Stomach (tissue), 4 donors: Measurements from ENCODE around the gene EMC1.

ENCODE experiments used
- CTCF ChIP-seq, 7 experiments: fragments of 450-650 bp in 4 of 7; fragments of 200-600 bp in 3 of 7; sonication (generic) in 3 of 7; IDR thresholded peaks; one replicate each; pipeline ENCODE4 v1.5.1; 2016 to 2019; ENCODE audit warnings: antibody characterized with exemption in 7 of 7, control low read depth in 2 of 7, mild to moderate bottlenecking in 1 of 7
- EP300 ChIP-seq: sonication (generic); formaldehyde crosslinking; IDR thresholded peaks from one replicate; pipeline ENCODE4 v1.6.1; 2017; ENCODE audit warnings: antibody characterized with exemption
- POLR2A ChIP-seq, 4 donors: fragments of 450-650 bp; IDR thresholded peaks; one replicate each; pipeline ENCODE4 v1.6.1; 2016; ENCODE audit warnings: antibody characterized with exemption in 4 of 4, control low read depth in 2 of 4, mild to moderate bottlenecking in 1 of 4, moderate library complexity in 1 of 4
- POLR2AphosphoS5 ChIP-seq, 3 donors: sonication (generic); formaldehyde crosslinking; IDR thresholded peaks; one replicate each; pipeline ENCODE4 v1.6.1; 2016; ENCODE audit warnings: antibody characterized with exemption in 3 of 3

GRCh38 chr1:19190468-19190867, 60.9 kb downstream of the EMC1 start:
- TF ChIP-seq POLR2AphosphoS5 (IDR thresholded peaks at IDR 0.05), result no peak
- no peak for TF ChIP-seq CTCF (IDR thresholded peaks at IDR 0.05)
- TF ChIP-seq POLR2A (IDR thresholded peaks at IDR 0.05), result no peak
- TF ChIP-seq EP300, result no peak
